VCaP (cell line): Measurements from ENCODE around the gene HAND1.

Experiments used
- H3K27ac ChIP-seq: fragments of 450-650 bp; 2 replicates; pipeline ENCODE4 v1.5.1; 2017
- CTCF ChIP-seq: fragments of 450-650 bp; conservative IDR thresholded peaks from 2 replicates; pipeline ENCODE4 v1.5.1; 2017; ENCODE audit warnings: mild to moderate bottlenecking, moderate library complexity

HAND1 gene

GRCh38 chr5:154505567-154505966 lies 27.5 kb upstream of the HAND1 start:
- H3K27ac ChIP-seq = no peak overlapping the region
- TF ChIP-seq CTCF = no peak

- no peak for TF ChIP-seq CTCF
- H3K27ac ChIP-seq = no peak overlapping the region
These were observed 25.6 kb upstream of the HAND1 start for GRCh38 chr5:154503698-154504039.

GRCh38 chr5:154502180-154502579 lies 24.2 kb upstream of the HAND1 start:
- H3K27ac ChIP-seq = no peak overlapping the region
- no peak for TF ChIP-seq CTCF

GRCh38 chr5:154501566-154501965 lies 23.5 kb upstream of the HAND1 start:
- H3K27ac ChIP-seq = no peak overlapping the region
- TF ChIP-seq CTCF = no peak

GRCh38 chr5:154498994-154499393 lies 21.0 kb upstream of the HAND1 start:
- TF ChIP-seq CTCF = no peak
- H3K27ac ChIP-seq = no peak overlapping the region

GRCh38 chr5:154498591-154498990 lies 20.6 kb upstream of the HAND1 start:
- H3K27ac ChIP-seq = no peak overlapping the region
- TF ChIP-seq CTCF = no peak

GRCh38 chr5:154494036-154494435 lies 16.0 kb upstream of the HAND1 start:
- H3K27ac ChIP-seq = no peak overlapping the region
- TF ChIP-seq CTCF = no peak

- TF ChIP-seq CTCF = no peak
- H3K27ac ChIP-seq = no peak overlapping the region
These were observed 15.2 kb upstream of the HAND1 start for GRCh38 chr5:154493274-154493673.
